ENCODE results near the gene ADGRG7.

The ADGRG7 gene

DNA sequence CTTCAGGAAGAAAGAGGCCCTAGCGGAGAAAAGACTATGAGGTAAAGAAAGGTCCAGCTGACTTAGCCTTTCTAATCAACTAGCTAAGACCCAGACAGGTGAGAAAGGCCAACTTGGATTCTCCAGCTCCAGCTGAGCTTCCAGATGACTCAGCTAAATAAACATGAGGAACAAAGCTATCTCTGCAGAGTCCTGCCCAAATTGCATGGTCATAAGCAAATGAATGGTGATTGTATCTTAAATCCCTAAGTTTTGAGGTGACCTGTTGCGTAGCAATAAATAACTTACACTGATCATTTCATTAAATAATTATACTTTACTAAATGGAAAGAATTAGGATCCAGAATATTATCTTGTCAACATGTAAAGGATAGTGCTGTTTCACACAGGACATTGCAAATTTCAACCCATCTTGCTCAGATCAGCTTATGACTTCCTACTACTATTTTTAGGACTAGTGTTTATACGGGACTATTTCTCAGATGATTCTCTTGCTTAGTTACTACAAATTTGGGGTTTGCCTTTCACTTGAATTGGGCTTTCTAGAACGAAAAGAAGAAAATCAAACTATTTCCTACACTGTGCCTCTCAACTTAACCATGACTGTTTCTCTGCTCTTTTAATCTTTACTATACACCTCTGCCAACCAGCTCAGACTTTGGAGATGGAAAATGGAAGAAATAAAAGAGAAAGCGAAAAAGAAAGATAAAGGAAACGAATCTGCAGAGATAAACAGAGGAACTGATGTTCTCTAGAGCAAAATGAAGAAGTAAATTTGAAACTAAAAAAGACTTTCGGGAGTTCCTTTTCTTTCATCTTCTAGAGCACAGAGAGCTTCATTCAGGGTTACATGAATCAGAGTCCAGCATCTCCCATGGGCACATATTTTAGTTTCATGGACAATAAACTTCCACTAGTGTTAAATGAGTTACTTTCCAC lies 6.6 kb upstream of the ADGRG7 start:
- DNase-seq, result no peak

DNA sequence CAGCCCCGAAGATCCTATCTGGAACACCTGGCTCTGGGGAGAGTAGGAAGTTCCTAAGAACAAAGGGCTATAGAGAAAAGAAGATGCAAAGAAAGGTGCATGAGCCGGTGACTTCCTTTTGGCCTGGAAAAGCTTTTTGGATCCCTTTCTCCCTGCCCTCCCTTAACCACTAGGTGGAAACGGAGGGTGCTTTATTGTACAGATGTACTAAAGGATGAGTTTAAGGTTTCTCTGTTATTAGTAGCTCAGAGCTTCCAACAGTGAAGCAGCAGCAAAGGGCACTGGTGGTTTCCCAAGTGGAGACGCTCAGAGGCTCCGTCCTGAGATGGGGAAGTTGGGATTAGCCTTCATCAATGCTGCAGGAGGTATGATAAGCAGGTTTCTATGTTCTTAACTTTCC lies 5.9 kb upstream of the ADGRG7 start:
- DNase-seq, result no peak

DNA sequence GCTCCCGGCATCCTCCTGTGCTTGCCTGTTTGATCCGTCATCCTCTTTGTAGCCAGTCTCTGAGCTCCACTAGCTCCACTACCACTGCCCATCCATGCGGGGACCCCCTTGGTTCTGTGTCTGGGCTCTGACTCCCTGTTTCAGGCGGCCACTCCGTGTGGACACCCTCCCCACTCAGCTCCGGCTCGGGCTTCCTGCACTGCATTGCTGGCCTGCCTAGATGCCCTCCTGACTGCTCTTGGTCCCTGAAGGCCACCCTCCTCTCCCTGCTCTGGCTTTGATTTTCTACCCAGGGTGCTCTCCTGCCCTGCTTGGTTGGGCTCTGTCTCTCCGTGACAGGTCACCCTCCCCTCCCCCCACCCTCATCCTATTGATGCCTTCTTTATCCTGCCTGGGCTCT lies 4.0 kb upstream of the ADGRG7 start:
- DNase-seq, result no peak

GRCh38 chr3:100606894-100607512 lies 2.4 kb upstream of the ADGRG7 start:
- DNase-seq, result no peak

- DNase-seq, result no peak
Observed at GRCh38 chr3:100609963-100610362, 562 bp downstream of the ADGRG7 start.

DNA sequence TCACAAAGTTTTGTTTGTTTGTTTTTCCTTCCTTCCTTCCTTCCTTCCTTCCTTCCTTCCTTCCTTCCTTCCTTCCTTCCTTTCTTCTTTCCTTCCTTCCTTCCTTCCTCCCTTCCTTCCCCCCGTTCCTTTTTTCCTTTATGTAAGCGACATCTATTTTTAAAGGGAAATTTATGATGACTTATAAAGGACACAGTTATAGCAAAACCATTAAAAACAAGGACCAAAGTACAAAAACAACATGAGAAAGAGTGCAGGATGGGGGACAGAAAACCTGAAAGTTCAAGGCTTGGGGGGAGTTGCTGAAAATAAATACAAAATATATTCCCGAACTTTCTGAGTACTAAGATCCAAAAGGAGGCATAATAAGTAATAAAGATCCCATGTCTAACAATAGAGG lies 1.8 kb downstream of the ADGRG7 start:
- DNase-seq, result no peak

GRCh38 chr3:100613721-100614390 lies 4.5 kb downstream of the ADGRG7 start:
- DNase-seq, result no peak

DNA sequence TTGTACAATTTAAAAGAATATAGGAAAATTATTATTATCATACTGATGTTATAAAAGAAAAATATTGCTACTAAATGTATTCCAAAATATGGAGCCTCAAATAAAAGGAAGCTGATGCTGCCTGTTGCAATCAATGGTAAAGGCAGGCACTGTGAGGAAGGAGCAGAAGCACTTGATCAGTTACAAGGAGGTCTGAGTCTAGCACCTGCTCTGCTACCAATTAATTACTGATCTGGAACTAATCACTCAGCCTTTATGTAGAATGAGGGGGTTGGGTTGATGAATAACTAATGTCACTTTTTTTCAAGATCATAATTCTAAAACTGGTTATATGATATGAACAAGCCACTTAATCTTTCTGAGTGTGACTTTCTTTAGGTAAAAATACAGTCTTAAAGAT lies 5.5 kb downstream of the ADGRG7 start:
- DNase-seq, result no peak

GRCh38 chr3:100615684-100616083 lies 6.3 kb downstream of the ADGRG7 start:
- DNase-seq, result no peak

DNA sequence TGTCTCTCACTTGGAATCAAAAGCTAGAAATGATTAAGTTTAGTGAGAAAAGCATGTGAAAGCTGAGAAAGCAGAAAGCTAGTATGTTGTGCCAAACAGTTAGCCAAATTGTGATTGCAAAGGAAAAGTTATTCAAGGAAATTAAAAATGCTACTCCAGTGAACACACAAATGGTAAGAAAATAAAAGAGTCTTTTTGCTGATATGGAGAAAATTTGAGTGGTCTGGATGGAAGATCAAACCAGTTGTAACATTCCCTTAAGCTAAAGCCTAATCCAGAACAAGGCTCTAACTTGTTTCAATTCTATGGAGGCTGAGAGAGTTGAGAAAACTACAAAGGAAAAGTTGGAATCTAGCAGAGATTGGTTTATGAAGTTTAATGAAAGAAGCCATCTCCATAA lies 11.8 kb downstream of the ADGRG7 start:
- no peak for DNase-seq

DNA sequence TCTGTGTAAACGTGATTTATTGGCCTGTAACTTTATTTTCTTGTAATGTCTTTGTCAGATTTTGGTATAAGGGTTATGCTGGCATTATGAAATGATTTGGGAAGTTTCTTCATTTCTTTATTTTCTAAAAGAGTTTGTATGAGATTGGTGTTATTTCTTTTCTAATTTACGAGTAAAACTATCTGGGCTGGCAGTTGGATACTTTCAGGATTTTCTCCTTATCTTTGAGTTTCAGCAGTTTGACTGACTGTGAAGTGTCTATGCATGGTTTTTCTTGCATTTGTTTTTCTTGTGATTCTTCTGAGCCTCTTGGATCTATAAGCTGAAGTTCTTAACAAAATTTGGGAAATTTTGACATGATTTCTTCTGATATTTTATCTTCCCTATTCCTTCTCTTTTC lies 18.1 kb downstream of the ADGRG7 start:
- DNase-seq, result no peak

GRCh38 chr3:100629421-100630127 lies 20.2 kb downstream of the ADGRG7 start:
- DNase-seq, result no peak

DNA sequence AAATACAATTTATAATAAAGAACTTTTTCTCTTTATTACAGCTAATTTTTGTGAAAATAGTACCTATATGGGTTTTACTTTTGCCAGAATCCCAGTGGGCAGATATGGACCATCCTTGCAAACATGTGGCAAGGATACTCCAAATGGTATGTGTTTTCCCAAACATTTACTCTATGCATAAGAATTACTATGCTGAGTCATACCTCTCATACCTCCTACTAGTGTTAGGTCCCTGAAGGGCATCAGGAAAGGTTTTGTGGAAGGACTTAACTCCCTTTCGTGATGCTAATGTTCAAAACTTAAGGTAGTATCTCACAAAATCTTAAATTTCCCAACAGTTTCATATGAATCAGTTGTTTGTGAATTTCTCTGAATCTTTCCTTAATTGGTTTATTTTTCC lies 21.3 kb downstream of the ADGRG7 start:
- DNase-seq, result no peak

DNA sequence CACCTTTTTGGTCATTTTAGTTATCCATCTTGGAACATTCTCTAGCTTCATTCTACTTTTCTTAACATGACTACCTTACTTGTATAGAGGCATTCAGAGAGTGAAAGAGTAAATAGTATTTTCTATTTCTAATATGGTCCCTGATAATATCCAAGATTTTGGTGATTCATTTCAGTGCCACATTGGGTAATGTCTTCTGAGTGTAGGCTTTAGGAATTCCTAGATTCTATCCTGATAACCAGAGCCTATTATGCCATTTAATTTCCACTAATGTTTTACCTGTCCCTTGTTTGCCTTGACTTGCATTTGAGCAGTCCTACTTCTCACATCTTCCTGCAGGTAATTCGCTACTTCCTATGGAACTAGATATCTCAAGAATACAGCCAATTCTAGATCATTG lies 21.8 kb downstream of the ADGRG7 start:
- DNase-seq, result no peak

DNA sequence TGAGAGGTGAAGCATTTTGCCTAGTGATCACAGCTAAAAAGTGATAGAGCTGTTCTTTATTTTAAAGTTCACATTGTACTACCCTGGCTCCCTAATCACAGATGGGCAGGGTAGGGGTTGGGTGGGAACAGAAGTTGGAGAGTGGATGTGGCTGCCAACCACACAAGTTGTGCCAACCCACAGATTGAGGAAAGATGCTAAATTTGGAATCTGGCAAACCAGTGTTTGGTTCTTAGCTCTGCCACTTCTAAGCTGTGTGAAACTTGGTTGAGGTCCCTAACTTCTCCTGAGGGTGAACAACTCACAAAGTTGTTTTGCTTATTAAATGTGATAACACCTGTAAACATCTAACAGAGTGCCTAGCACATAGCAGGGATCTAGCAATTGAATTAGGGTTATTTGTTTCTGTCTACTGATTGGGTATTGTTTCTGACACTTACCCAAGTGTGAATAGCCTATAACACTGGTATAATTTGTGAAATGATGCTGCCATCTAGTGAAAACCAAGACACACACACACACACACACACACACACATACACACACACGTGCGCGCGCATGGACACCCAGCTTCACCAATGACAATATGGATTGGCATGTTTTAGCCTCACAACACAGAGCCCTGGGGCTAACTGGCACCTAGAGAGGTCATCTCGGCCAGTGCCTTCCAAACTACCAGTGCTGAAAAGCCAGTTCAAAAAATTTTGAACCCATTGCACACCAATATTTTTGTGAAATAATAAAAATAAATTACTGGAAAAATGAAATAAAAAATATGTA lies 25.3 kb downstream of the ADGRG7 start:
- DNase-seq, result no peak

DNA sequence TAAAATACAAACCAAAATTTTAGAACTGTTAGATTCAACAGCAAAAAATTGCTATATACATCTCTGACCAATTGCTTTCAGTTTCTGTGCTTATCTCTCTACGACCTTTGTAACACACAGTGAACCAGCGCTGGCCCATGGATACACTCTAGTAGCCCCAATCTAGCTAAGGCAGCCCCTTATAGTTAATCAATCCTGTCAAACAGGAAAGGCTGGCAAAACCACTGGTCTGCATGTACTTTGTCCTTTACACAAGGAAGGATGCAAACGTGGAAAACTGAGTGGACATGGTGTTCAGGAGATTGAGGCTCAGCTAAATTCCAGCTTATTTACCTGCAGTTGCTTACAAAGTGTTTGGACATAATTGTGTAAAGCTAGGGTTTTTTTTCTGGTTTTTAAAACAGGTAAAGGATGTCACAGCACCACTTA lies 25.9 kb downstream of the ADGRG7 start:
- no peak for DNase-seq

DNA sequence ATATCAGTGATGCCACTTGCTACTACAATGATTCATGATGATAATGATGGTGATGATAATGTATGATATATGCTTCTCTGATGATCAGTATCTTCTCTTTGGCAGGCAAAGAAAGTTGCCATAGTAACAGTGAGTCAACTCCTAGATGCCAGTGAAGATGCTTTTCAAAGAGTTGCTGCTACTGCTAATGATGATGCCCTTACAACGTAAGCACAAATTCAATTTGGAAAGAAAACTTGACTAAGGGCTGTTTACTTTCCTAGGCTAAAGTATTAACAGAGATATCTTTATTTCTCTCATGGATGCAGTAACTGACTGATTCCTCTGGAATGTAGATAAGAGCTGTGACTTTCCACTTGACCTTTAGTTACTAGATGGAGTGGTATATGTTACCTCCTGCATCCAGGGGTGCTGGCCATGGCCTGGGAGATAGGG lies 27.8 kb downstream of the ADGRG7 start:
- no peak for DNase-seq

DNA sequence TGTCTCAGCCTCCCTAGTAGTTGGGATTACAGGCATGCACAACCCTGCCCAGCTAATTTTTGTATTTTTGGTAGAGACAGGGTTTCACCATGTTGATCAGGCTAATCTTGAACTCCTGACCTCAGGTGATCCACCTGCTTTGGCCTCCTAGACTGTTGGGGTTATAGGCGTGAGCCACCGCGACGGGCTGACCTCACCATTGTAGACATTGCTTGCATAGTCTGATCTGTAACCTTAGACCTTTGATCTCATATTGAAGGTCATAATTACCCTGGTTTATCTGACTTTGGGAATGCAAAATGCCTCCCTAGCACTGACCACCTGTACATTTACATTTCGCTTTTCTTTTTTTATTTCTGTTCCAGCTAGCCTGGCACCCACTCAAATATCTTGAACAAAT lies 31.2 kb downstream of the ADGRG7 start:
- no peak for DNase-seq

GRCh38 chr3:100641471-100642032 lies 32.2 kb downstream of the ADGRG7 start:
- DNase-seq, result no peak

- DNase-seq, result no peak
Observed at GRCh38 chr3:100645913-100646312, 36.5 kb downstream of the ADGRG7 start.

GRCh38 chr3:100647171-100647570 lies 37.8 kb downstream of the ADGRG7 start:
- no peak for DNase-seq

- DNase-seq, result no peak
Observed at GRCh38 chr3:100647657-100648056, 38.3 kb downstream of the ADGRG7 start.
